ENCODE measurements around the gene EPS8L1.

EPS8L1 gene

GRCh38 chr19:55044771-55045716 lies 30.6 kb upstream of the EPS8L1 start:
- Histone ChIP-seq H3K4me2 (ENCODE audit: insufficient read depth, low read length, poor library complexity, severe bottlenecking) (no peak overlapping the region), H2BK120ac (ENCODE audit: low read depth, low read length) (no peak overlapping the region), H3K36me3 (replicated peaks in 1 of 2; ENCODE audit: control insufficient read depth in 2 of 2, insufficient read depth in 2 of 2, low read length in 2 of 2) (peaks cover 25 to 81% of the 10 kb centered on the region in 2 donors), H2AK5ac (ENCODE audit: low read depth, low read length) (peak overlapping the region; percentile 46), H3K27ac (replicated peaks; ENCODE audit: low read length) (no peak overlapping the region), H3K23ac (ENCODE audit: low read depth, low read length, poor library complexity) (no peak overlapping the region), H3K27me3 (ENCODE audit: control insufficient read depth in 3 of 3, insufficient read depth in 3 of 3, low read depth in 1 of 3, low read length in 3 of 3) (no peaks in the 10 kb centered on the region), H3K4me3 (ENCODE audit: low read length in 2 of 2) (no peak overlapping the region), H3K18ac (ENCODE audit: low read length) (no peak overlapping the region), H3K9ac (ENCODE audit: low read depth, low read length, poor library complexity) (no peak overlapping the region), H2BK5ac (ENCODE audit: low read length) (no peak overlapping the region), H4K8ac (ENCODE audit: low read depth, low read length) (no peak overlapping the region), H3K9me3 (replicated peaks in 1 of 2; ENCODE audit: control insufficient read depth in 2 of 2, insufficient read depth in 1 of 2, low read depth in 1 of 2, low read length in 2 of 2) (peaks cover 0 to 2% of the 10 kb centered on the region in 2 donors), H2BK12ac (ENCODE audit: low read length) (no peak overlapping the region), H3K4ac (ENCODE audit: low read length) (no peak overlapping the region), H2BK15ac (ENCODE audit: low read length) (no peak overlapping the region), H2AFZ (ENCODE audit: low read length) (no peak overlapping the region), H3K14ac (ENCODE audit: low read length) (no peak overlapping the region), H4K91ac (ENCODE audit: low read depth, low read length, poor library complexity) (no peak overlapping the region), H3K4me1 (ENCODE audit: control insufficient read depth in 2 of 2, insufficient read depth in 1 of 2, low read depth in 1 of 2, low read length in 2 of 2) (no peaks in the 10 kb centered on the region), H3K79me1 (ENCODE audit: low read depth, low read length) (no peaks in the 10 kb centered on the region)
- DNase-seq (ENCODE audit: low spot score) = no peak
- WGBS, 2 donors (ENCODE audit: extremely low coverage in 2 of 2, insufficient read length in 2 of 2, insufficient replicate concordance in 1 of 2) = no CpG with 5 or more reads among the region's 30 CpGs

DNA sequence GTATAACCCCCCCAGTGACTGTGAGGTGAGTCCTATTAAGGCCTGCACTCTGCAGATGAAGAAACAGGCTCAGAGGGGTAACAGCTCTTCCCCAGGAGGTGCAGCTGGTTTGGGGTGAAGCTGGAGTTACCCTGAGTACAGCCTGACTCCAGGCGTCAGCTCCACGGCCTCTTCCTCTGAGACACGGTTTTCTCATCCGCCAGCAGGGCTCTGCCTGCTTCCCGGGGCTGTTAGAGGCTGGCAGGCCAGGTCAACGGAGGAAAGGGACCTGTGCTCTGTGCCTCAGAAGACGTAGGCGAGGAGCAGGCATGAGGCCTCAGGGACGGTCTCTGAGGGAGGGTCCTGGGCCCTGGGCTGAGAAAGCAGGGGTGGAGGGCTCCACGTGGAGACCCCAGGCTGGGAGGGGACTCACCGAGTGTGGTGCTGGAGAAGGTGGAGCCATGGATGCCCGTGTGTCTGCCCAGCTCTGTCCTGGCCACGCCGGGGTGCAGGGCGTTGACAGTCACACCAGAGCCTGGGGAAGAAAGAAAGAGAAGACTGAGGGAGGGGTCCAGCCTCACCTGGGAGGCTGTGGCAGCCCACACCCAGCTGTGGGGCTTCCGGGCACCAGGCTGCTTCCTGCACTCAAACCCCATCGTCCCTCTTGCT lies 28.6 kb upstream of the EPS8L1 start:
- no peak overlapping the region for H2AFZ ChIP-seq (ENCODE audit: low read length)

GRCh38 chr19:55047951-55048350 lies 27.7 kb upstream of the EPS8L1 start:
- Histone ChIP-seq H4K8ac (ENCODE audit: low read depth, low read length) (no peak overlapping the region), H3K4ac (ENCODE audit: low read length) (no peak overlapping the region), H3K18ac (ENCODE audit: low read length) (peak overlapping the region; percentile 27), H3K27ac (replicated peaks; ENCODE audit: low read length) (no peak overlapping the region), H2BK120ac (ENCODE audit: low read depth, low read length) (no peak overlapping the region), H3K4me3 (ENCODE audit: low read length in 2 of 2) (no peak overlapping the region), H2AK5ac (ENCODE audit: low read depth, low read length) (no peak overlapping the region), H4K91ac (ENCODE audit: low read depth, low read length, poor library complexity) (no peak overlapping the region), H3K23ac (ENCODE audit: low read depth, low read length, poor library complexity) (no peak overlapping the region), H2BK15ac (ENCODE audit: low read length) (no peak overlapping the region), H3K14ac (ENCODE audit: low read length) (peak overlapping the region; percentile 31), H3K27me3 (ENCODE audit: control insufficient read depth in 3 of 3, insufficient read depth in 3 of 3, low read depth in 1 of 3, low read length in 3 of 3) (no peaks in the 10 kb centered on the region), H3K79me1 (ENCODE audit: low read depth, low read length) (no peaks in the 10 kb centered on the region), H2AFZ (ENCODE audit: low read length) (no peak overlapping the region), H2BK12ac (ENCODE audit: low read length) (no peak overlapping the region), H2BK5ac (ENCODE audit: low read length) (no peak overlapping the region), H3K4me1 (ENCODE audit: control insufficient read depth in 2 of 2, insufficient read depth in 1 of 2, low read depth in 1 of 2, low read length in 2 of 2) (no peaks in the 10 kb centered on the region), H3K9ac (ENCODE audit: low read depth, low read length, poor library complexity) (peak overlapping the region; percentile 15), H3K36me3 (replicated peaks in 1 of 2; ENCODE audit: control insufficient read depth in 2 of 2, insufficient read depth in 2 of 2, low read length in 2 of 2) (peaks cover 28 to 82% of the 10 kb centered on the region in 2 donors), H3K4me2 (ENCODE audit: insufficient read depth, low read length, poor library complexity, severe bottlenecking) (no peak overlapping the region), H3K9me3 (replicated peaks in 1 of 2; ENCODE audit: control insufficient read depth in 2 of 2, insufficient read depth in 1 of 2, low read depth in 1 of 2, low read length in 2 of 2) (peaks cover 0 to 2% of the 10 kb centered on the region in 2 donors)
- WGBS, 2 donors (ENCODE audit: extremely low coverage in 2 of 2, insufficient read length in 2 of 2, insufficient replicate concordance in 1 of 2) = no CpG with 5 or more reads among the region's 12 CpGs
- DNase-seq (ENCODE audit: low spot score) = no peak

More for the DNA sequence above, 28.6 kb upstream of the EPS8L1 start:
- Histone ChIP-seq H3K9me3 (replicated peaks in 1 of 2; ENCODE audit: control insufficient read depth in 2 of 2, insufficient read depth in 1 of 2, low read depth in 1 of 2, low read length in 2 of 2) (peaks cover 0 to 2% of the 10 kb centered on the region in 2 donors), H3K4me1 (ENCODE audit: control insufficient read depth in 2 of 2, insufficient read depth in 1 of 2, low read depth in 1 of 2, low read length in 2 of 2) (no peaks in the 10 kb centered on the region), H3K27ac (replicated peaks; ENCODE audit: low read length) (no peak overlapping the region), H3K18ac (ENCODE audit: low read length) (no peak overlapping the region), H2BK12ac (ENCODE audit: low read length) (no peak overlapping the region), H3K9ac (ENCODE audit: low read depth, low read length, poor library complexity) (no peak overlapping the region), H2BK15ac (ENCODE audit: low read length) (no peak overlapping the region), H2AK5ac (ENCODE audit: low read depth, low read length) (peak overlapping the region; percentile 25), H3K14ac (ENCODE audit: low read length) (no peak overlapping the region), H2BK120ac (ENCODE audit: low read depth, low read length) (no peak overlapping the region), H3K23ac (ENCODE audit: low read depth, low read length, poor library complexity) (peak overlapping the region; percentile 55), H3K27me3 (ENCODE audit: control insufficient read depth in 3 of 3, insufficient read depth in 3 of 3, low read depth in 1 of 3, low read length in 3 of 3) (no peaks in the 10 kb centered on the region), H3K4me2 (ENCODE audit: insufficient read depth, low read length, poor library complexity, severe bottlenecking) (no peak overlapping the region), H3K4me3 (ENCODE audit: low read length in 2 of 2) (no peak overlapping the region), H3K4ac (ENCODE audit: low read length) (no peak overlapping the region), H3K36me3 (replicated peaks in 1 of 2; ENCODE audit: control insufficient read depth in 2 of 2, insufficient read depth in 2 of 2, low read length in 2 of 2) (peaks cover 32 to 88% of the 10 kb centered on the region in 2 donors), H4K8ac (ENCODE audit: low read depth, low read length) (no peak overlapping the region), H4K91ac (ENCODE audit: low read depth, low read length, poor library complexity) (no peak overlapping the region), H2BK5ac (ENCODE audit: low read length) (peak overlapping the region; percentile 19), H3K79me1 (ENCODE audit: low read depth, low read length) (no peaks in the 10 kb centered on the region)
- WGBS, 2 donors (ENCODE audit: extremely low coverage in 2 of 2, insufficient read length in 2 of 2, insufficient replicate concordance in 1 of 2) = no CpG with 5 or more reads among the region's 17 CpGs
- DNase-seq (ENCODE audit: low spot score) = no peak

DNA sequence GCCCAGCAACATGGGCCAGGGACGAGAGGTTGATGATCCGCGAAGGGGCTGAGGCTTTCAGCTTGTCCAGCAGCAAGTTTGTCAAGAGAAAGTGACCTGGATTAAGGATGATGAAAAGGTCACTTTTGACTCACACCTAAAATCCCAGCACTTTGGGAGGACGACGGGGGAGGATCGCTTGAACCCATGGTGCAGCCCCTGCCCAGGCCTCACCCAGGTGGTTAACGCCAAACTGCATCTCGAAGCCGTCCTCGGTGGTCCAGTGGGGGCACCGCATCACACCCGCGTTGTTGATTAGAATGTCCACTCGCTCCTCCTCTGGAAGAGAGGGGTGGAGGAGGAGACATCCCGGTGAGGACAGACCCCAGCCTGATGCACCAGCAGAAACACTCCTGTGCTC lies 27.2 kb upstream of the EPS8L1 start:
- Histone ChIP-seq H3K4me2 (ENCODE audit: insufficient read depth, low read length, poor library complexity, severe bottlenecking) (no peak overlapping the region), H2BK15ac (ENCODE audit: low read length) (no peak overlapping the region), H3K9ac (ENCODE audit: low read depth, low read length, poor library complexity) (peak overlapping the region; percentile 27), H2BK12ac (ENCODE audit: low read length) (no peak overlapping the region), H3K14ac (ENCODE audit: low read length) (no peak overlapping the region), H3K4me3 (ENCODE audit: low read length in 2 of 2) (peak overlapping the region in 1 of 2 donors; percentile 49), H2BK120ac (ENCODE audit: low read depth, low read length) (no peak overlapping the region), H2AFZ (ENCODE audit: low read length) (no peak overlapping the region), H3K27me3 (ENCODE audit: control insufficient read depth in 3 of 3, insufficient read depth in 3 of 3, low read depth in 1 of 3, low read length in 3 of 3) (no peaks in the 10 kb centered on the region), H3K23ac (ENCODE audit: low read depth, low read length, poor library complexity) (no peak overlapping the region), H4K8ac (ENCODE audit: low read depth, low read length) (no peak overlapping the region), H4K91ac (ENCODE audit: low read depth, low read length, poor library complexity) (no peak overlapping the region), H2AK5ac (ENCODE audit: low read depth, low read length) (no peak overlapping the region), H3K18ac (ENCODE audit: low read length) (no peak overlapping the region), H3K79me1 (ENCODE audit: low read depth, low read length) (no peaks in the 10 kb centered on the region), H3K27ac (replicated peaks; ENCODE audit: low read length) (no peak overlapping the region), H3K4ac (ENCODE audit: low read length) (no peak overlapping the region), H3K4me1 (ENCODE audit: control insufficient read depth in 2 of 2, insufficient read depth in 1 of 2, low read depth in 1 of 2, low read length in 2 of 2) (no peaks in the 10 kb centered on the region), H3K9me3 (replicated peaks in 1 of 2; ENCODE audit: control insufficient read depth in 2 of 2, insufficient read depth in 1 of 2, low read depth in 1 of 2, low read length in 2 of 2) (peaks cover 0 to 2% of the 10 kb centered on the region in 2 donors), H2BK5ac (ENCODE audit: low read length) (no peak overlapping the region), H3K36me3 (replicated peaks in 1 of 2; ENCODE audit: control insufficient read depth in 2 of 2, insufficient read depth in 2 of 2, low read length in 2 of 2) (peaks cover 28 to 80% of the 10 kb centered on the region in 2 donors)
- no peak for DNase-seq (ENCODE audit: low spot score)
- WGBS, 2 donors (ENCODE audit: extremely low coverage in 2 of 2, insufficient read length in 2 of 2, insufficient replicate concordance in 1 of 2) = no CpG with 5 or more reads among the region's 15 CpGs
